ENCODE measurements around the gene COX10. TPM values are rescaled to one million over a fixed set of nuclear protein-coding genes. Genes with fewer than 3 reads are reported as not detected.

Gene COX10
- total RNA-seq, 4 donors from 2014 or later = 20.3 to 27.2 (median 22.0) TPM

DNA sequence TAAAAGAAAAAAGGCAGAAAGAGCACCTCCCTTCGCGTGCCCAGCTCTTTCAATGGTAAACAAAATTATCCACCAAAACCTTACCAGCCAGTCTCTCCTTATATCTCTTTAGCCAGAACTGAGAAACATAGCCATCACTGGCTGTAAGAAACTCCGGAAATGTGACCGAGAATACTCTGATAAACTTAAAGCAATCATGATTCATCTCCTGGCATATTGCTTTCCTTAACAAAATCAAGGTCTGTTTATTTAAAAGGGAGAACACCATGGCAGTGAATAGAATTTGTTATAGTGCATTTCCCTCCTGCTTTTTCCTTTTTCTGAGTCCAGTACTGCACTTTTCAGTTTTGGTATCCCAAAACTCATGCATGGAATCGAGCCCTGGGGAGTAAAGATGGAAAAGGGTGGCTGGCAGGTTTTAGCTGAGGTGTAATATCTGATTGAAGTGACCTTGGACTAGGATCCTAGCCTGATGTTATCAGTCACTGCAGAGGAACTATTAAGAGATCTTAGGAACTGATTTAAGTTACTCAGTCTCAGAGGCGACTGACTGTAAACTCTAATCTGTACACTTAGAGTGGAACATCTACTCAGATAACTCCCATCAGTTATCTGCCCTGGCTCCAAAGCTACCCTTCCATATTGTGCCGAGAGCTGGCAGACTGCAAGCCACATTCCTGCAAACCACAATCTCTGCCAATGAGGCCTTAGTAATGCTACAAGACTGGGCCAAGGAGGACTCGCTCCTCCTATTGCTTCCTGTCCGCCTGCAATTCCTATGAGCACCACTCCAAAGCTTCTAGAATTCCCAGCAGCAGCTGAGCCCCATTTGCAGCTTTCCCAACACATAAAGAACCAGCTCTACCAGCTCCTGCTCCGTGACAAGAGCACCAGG lies 7.4 kb upstream of the COX10 start:
- H3K36me3 ChIP-seq = no peaks in the 10 kb centered on the region
- TF ChIP-seq, protein P1, sequence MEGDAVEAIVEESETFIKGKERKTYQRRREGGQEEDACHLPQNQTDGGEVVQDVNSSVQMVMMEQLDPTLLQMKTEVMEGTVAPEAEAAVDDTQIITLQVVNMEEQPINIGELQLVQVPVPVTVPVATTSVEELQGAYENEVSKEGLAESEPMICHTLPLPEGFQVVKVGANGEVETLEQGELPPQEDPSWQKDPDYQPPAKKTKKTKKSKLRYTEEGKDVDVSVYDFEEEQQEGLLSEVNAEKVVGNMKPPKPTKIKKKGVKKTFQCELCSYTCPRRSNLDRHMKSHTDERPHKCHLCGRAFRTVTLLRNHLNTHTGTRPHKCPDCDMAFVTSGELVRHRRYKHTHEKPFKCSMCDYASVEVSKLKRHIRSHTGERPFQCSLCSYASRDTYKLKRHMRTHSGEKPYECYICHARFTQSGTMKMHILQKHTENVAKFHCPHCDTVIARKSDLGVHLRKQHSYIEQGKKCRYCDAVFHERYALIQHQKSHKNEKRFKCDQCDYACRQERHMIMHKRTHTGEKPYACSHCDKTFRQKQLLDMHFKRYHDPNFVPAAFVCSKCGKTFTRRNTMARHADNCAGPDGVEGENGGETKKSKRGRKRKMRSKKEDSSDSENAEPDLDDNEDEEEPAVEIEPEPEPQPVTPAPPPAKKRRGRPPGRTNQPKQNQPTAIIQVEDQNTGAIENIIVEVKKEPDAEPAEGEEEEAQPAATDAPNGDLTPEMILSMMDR (IDR thresholded peaks at IDR 0.05) = peak in 1 of 3 experiments; percentile 32
- TF ChIP-seq POLR2AphosphoS5 (IDR thresholded peaks at IDR 0.05) = no peak
- TF ChIP-seq POLR2A (IDR thresholded peaks at IDR 0.05; ENCODE audit: low read depth) = no peak
- no peak for DNase-seq (ENCODE audit: extremely low spot score)
- no peak overlapping the region for H3K4me3 ChIP-seq
- H3K4me1 ChIP-seq = peaks cover 7 to 20% (median 16%) of the 10 kb centered on the region in 4 donors
- H3K27me3 ChIP-seq = no peaks in the 10 kb centered on the region
- peak overlapping the region in 3 of 4 donors; percentile 53 to 66 (median 54) for H3K27ac ChIP-seq (replicated peaks in 1 of 4)
- intact Hi-C loops (cut with DNase I) = loop anchor here (10.0 kb wide), 2 partner anchors 177 to 467 kb away; no protein-coding TSS in a partner anchor
- 63% methylated on average over 7 of the region's 10 CpGs for WGBS
- no peaks in the 10 kb centered on the region for H3K9me3 ChIP-seq

DNA sequence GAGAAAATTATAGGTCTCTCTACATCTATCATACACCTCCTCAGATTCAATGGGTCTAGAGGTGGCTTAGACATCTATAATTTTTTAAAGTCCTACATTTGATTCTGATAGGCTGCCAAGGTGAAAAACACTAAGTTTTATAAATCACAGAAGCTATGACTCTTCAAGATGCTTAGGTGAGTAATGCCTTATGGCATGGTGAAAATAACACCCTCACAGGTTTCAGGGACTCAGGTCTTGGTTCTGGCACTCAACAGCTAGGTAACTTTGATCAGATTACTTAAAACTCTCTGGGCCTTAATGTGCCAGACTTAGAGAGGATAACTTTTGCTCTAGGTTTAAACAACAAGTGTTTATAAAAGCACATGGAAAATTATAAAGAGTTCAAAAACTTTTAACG lies 2.0 kb upstream of the COX10 start:
- no peak for DNase-seq (ENCODE audit: extremely low spot score)
- Histone ChIP-seq H3K4me3 (no peak overlapping the region), H3K27me3 (no peaks in the 10 kb centered on the region), H3K36me3 (no peaks in the 10 kb centered on the region), H3K4me1 (peaks cover 21 to 42% (median 34%) of the 10 kb centered on the region in 4 donors), H3K9me3 (no peaks in the 10 kb centered on the region), H3K27ac (replicated peaks in 1 of 4) (no peak overlapping the region)
- no peak for TF ChIP-seq POLR2A (IDR thresholded peaks at IDR 0.05; ENCODE audit: low read depth)
- TF ChIP-seq POLR2AphosphoS5 (IDR thresholded peaks at IDR 0.05) = no peak
- TF ChIP-seq, protein P1 (IDR thresholded peaks at IDR 0.05) = no peak
- intact Hi-C loops (cut with DNase I) = loop anchor here (10.0 kb wide), 2 partner anchors 183 to 473 kb away; no protein-coding TSS in a partner anchor
- 84% methylated on average over 1 of the region's 1 CpG for WGBS

DNA sequence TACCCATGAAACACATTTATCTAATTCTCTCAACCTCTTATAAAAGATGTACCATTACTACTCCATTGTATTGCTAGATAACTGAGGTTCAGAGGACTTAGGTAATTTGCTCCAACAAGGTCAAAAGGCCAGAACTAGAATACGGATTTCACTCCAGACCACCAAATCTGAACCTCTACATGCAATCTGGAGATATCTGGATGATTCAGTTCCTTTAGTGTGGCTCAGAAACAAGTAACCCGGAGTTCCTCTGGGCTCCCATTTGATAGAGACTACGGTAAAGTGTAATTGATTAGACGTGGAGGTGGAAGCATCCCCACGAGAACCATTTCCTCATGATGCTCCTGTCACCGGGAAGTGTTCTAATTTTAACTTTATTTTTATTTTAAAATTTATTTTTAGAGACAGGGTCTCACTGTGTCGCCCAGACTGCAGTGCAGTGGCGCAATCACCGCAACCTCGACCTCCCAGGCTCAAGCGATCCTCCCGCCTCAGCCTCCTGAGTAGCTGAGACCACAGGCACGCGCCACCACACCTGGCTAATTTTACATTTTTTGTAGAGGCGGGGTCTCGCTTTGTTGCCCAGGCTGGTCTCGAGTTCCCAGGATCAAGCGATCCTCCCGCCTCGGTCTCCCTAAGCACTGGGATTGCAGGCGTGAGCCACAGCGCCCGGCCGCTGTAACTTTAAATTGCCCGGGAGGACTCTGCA lies 608 bp upstream of the COX10 start:
- no peaks in the 10 kb centered on the region for H3K36me3 ChIP-seq
- H3K4me1 ChIP-seq = peaks cover 18 to 32% (median 28%) of the 10 kb centered on the region in 4 donors
- H3K9me3 ChIP-seq = no peaks in the 10 kb centered on the region
- H3K27me3 ChIP-seq = no peaks in the 10 kb centered on the region
- H3K4me3 ChIP-seq = peak overlapping the region; percentile 90 to 99 (median 94)
- peak overlapping the region; percentile 79 to 85 (median 82) for H3K27ac ChIP-seq (replicated peaks in 1 of 4)
- TF ChIP-seq, protein P1 (IDR thresholded peaks at IDR 0.05) = no peak
- TF ChIP-seq POLR2AphosphoS5 (IDR thresholded peaks at IDR 0.05) (no peak), POLR2A (IDR thresholded peaks at IDR 0.05; ENCODE audit: low read depth) (no peak), EP300 (IDR thresholded peaks at IDR 0.05) (no peak)
- no peak for DNase-seq (ENCODE audit: extremely low spot score)
- intact Hi-C loops (cut with DNase I) = loop anchor here (10.0 kb wide), 2 partner anchors 184 to 474 kb away; no protein-coding TSS in a partner anchor
- 38% methylated on average over 16 of the region's 25 CpGs for WGBS

DNA sequence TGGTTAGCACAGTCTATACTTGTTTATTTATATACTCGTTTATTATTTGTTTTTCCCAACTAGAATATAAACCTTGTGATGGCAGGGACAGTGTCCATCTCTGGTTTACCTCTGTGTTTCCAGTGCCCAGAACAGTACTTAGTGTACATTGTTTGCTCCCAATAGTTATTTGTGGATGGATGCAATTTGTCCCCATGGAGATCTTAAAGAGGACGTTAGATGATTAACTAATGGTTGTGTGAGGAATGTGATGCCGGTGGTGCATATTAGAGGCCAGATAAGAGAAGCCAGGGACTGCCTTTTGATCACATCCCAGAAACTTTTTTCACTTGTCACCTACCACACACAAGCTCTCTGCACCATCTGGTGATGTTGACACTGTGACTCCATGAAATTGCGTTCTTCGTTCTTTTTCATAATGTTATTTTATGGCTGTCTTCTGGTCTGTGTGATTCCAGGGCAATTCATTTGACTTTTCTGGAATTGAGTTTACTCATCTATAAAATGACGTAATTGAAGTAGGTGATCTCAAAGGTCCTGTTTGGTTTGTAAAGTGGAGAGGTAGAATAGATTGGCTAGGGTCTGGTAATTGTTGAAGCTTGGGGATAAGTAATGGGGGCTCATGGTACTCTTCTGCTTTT lies 1.2 kb downstream of the COX10 start:
- Histone ChIP-seq H3K27ac (replicated peaks in 1 of 4) (no peak overlapping the region), H3K36me3 (peaks cover 0 to 15% (median under 1%) of the 10 kb centered on the region in 4 donors), H3K4me3 (peak overlapping the region; percentile 90 to 99 (median 94)), H3K27me3 (no peaks in the 10 kb centered on the region), H3K4me1 (peaks cover 22 to 32% (median 28%) of the 10 kb centered on the region in 4 donors), H3K9me3 (no peaks in the 10 kb centered on the region)
- intact Hi-C loops (cut with DNase I) = no loop called here
- WGBS = 72% methylated on average over 6 of the region's 6 CpGs
- TF ChIP-seq, protein P1 (IDR thresholded peaks at IDR 0.05) = no peak
- no peak for TF ChIP-seq EP300 (IDR thresholded peaks at IDR 0.05)
- TF ChIP-seq POLR2AphosphoS5 (IDR thresholded peaks at IDR 0.05) = no peak
- DNase-seq (ENCODE audit: extremely low spot score) = no peak

Data from esophagus muscularis mucosa (tissue), 4 donors.